Activated B cell treated with CpG ODN at 0.5 μM for 24 hours (primary cell): ENCODE data around the gene PPP4C. TPM values are rescaled to one million over a fixed set of nuclear protein-coding genes. Genes with fewer than 3 reads are reported as not detected.

Experiments
- ATAC-seq: fragments of 200-7000 bp; cut with Tn5 transposase; one replicate; pipeline ENCODE4 v1.10.0; 2021; ENCODE audit warnings: low read depth, mild to moderate bottlenecking, moderate library complexity
- CTCF ChIA-PET: fragments of 350-600 bp; sonication (Branson Sonifier 250); formaldehyde crosslinking; loops from one replicate; lab custom pipeline; 2021; ENCODE audit warnings: antibody characterized with exemption; lab: Charles Lee
- POLR2A ChIA-PET: fragments of 350-600 bp; sonication (Branson Sonifier 250); formaldehyde crosslinking; loops from one replicate; lab custom pipeline; 2021; ENCODE audit warnings: antibody characterized with exemption; lab: Charles Lee
- DNase-seq: peaks from one replicate; pipeline ENCODE4 v3.0.0; 2022
- H3K27ac Mint-ChIP-seq: one replicate; pipeline ENCODE4 v1.8.0; 2020; ENCODE audit warnings: mixed read lengths
- H3K27me3 Mint-ChIP-seq: one replicate; pipeline ENCODE4 v1.8.0; 2021; ENCODE audit warnings: mixed read lengths
- H3K36me3 Mint-ChIP-seq: one replicate; pipeline ENCODE4 v1.8.0; 2021; ENCODE audit warnings: low read depth, mixed read lengths
- H3K4me1 Mint-ChIP-seq: one replicate; pipeline ENCODE4 v1.8.0; 2021; ENCODE audit warnings: mixed read lengths
- H3K4me3 Mint-ChIP-seq: one replicate; pipeline ENCODE4 v1.8.0; 2020; ENCODE audit warnings: mild to moderate bottlenecking, mixed read lengths
- H3K9me3 Mint-ChIP-seq: one replicate; pipeline ENCODE4 v1.8.0; 2020; ENCODE audit warnings: mixed read lengths
- CTCF ChIP-seq: fragments of 200-600 bp; IDR thresholded peaks from one replicate; pipeline ENCODE4 v1.8.0; 2022; ENCODE audit warnings: antibody characterized with exemption, mild to moderate bottlenecking
- intact Hi-C: fragments of 100-400 bp; cut with micrococcal nuclease; formaldehyde crosslinking; loops from one replicate; pipeline ENCODE4 v1.15.1; 2024
- total RNA-seq: library from RNA; stranded (reverse); gene quantifications from 2 replicates; pipeline ENCODE4 v1.2.3, GENCODE V29; 2022

Gene PPP4C
- total RNA-seq, result 124 and 131 TPM in 2 replicates

- TF ChIP-seq CTCF, result no peak
- ATAC-seq (peak; percentile 86), DNase-seq (peak; percentile 86)
- H3K4me1 Mint-ChIP-seq, result peaks cover 35% of the 10 kb centered on the region
- H3K27ac Mint-ChIP-seq, result peak within 1 kb of the TSS; percentile 91
- peak within 1 kb of the TSS; percentile 94 for H3K4me3 Mint-ChIP-seq
- intact Hi-C loops, result loop anchor here (1.0 kb wide), 2 partner anchors 10 to 17 kb away; partner anchors contain the start of gene ALDOA
- H3K9me3 Mint-ChIP-seq, result no peaks in the 10 kb centered on the region
- ChIA-PET CTCF (interaction anchor here (1.1 kb wide), 2 partner anchors 16 to 523 kb away, joined by 3 to 8 read pairs; partner anchors contain the start of gene TBX6), POLR2A (interaction anchor here (0.6 to 5.1 kb wide), 8 partner anchors 10 to 110 kb away, joined by 3 to 75 read pairs (median 6); partner anchors contain the start of genes ALDOA, CORO1A, TBX6 and YPEL3)
- H3K36me3 Mint-ChIP-seq, result peaks cover 58% of the 10 kb centered on the region
- H3K27me3 Mint-ChIP-seq, result no peaks in the 10 kb centered on the region
These were observed at the start of gene PPP4C for GRCh38 chr16:30075503-30076275. Gene PPP4C, plus strand, starts transcription at chr16:30075994. Its CDS starts 384 bp downstream, at chr16:30076378.

GRCh38 chr16:30026449-30026848, 49.3 kb upstream of the PPP4C start:
- CTCF ChIA-PET, result no interaction called here
- Mint-ChIP-seq H3K9me3 (no peaks in the 10 kb centered on the region), H3K27me3 (peaks cover 40% of the 10 kb centered on the region), H3K36me3 (no peaks in the 10 kb centered on the region), H3K27ac (no peak overlapping the region), H3K4me3 (no peak overlapping the region), H3K4me1 (peaks cover 6% of the 10 kb centered on the region)
- no peak for TF ChIP-seq CTCF
- no peak for ATAC-seq
- POLR2A ChIA-PET, result no interaction called here
- no peak for DNase-seq
- intact Hi-C loops, result no loop called here

GRCh38 chr16:30027588-30028437, 48.0 kb upstream of the PPP4C start:
- no peak overlapping the region for H3K27ac Mint-ChIP-seq

GRCh38 chr16:30028438-30029076, 47.2 kb upstream of the PPP4C start:
- H3K27me3 Mint-ChIP-seq, result peaks cover 52% of the 10 kb centered on the region
- ATAC-seq, result peak; percentile 43
- ChIA-PET CTCF (no interaction called here), POLR2A (interaction anchor here (0.6 kb wide), 1 partner anchor 621 kb away, joined by 3 read pairs; no protein-coding TSS in a partner anchor)
- no peaks in the 10 kb centered on the region for H3K9me3 Mint-ChIP-seq
- no peaks in the 10 kb centered on the region for H3K36me3 Mint-ChIP-seq
- DNase-seq, result no peak
- intact Hi-C loops, result no loop called here
- TF ChIP-seq CTCF, result no peak
- no peak overlapping the region for H3K4me3 Mint-ChIP-seq
- peaks cover 8% of the 10 kb centered on the region for H3K4me1 Mint-ChIP-seq
- H3K27ac Mint-ChIP-seq, result no peak overlapping the region

More at GRCh38 chr16:30027588-30028437, 48.0 kb upstream of the PPP4C start:
- ChIA-PET CTCF (no interaction called here), POLR2A (interaction anchor here (0.6 kb wide), 1 partner anchor 622 kb away, joined by 3 read pairs; no protein-coding TSS in a partner anchor)
- H3K36me3 Mint-ChIP-seq, result no peaks in the 10 kb centered on the region
- no peak for TF ChIP-seq CTCF
- intact Hi-C loops, result no loop called here
- ATAC-seq (no peak), DNase-seq (no peak)
- peaks cover 8% of the 10 kb centered on the region for H3K4me1 Mint-ChIP-seq
- no peak overlapping the region for H3K4me3 Mint-ChIP-seq
- no peaks in the 10 kb centered on the region for H3K9me3 Mint-ChIP-seq
- H3K27me3 Mint-ChIP-seq, result peaks cover 48% of the 10 kb centered on the region
